ENCODE data around the gene GPM6B.

Gene GPM6B

GRCh38 chrX:13825178-13825762 lies 8.4 kb upstream of the GPM6B start:
- H3K4me3 ChIP-seq (ENCODE audit: low read depth, low read length) = no peak overlapping the region

- no peak overlapping the region for H3K4me3 ChIP-seq (ENCODE audit: low read depth, low read length)
Observed at GRCh38 chrX:13824746-13825145, 7.9 kb upstream of the GPM6B start.

- H3K4me3 ChIP-seq (ENCODE audit: low read depth, low read length) = no peak overlapping the region
Observed at GRCh38 chrX:13821738-13822137, 4.8 kb upstream of the GPM6B start.

GRCh38 chrX:13816176-13816575 lies 717 bp downstream of the GPM6B start:
- no peak overlapping the region for H3K4me3 ChIP-seq (ENCODE audit: low read depth, low read length)

- no peak overlapping the region for H3K4me3 ChIP-seq (ENCODE audit: low read depth, low read length)
Observed at GRCh38 chrX:13815664-13816063, 1.2 kb downstream of the GPM6B start.

- H3K4me3 ChIP-seq (ENCODE audit: low read depth, low read length) = no peak overlapping the region
Observed at GRCh38 chrX:13808865-13809264, 8.0 kb downstream of the GPM6B start.

- H3K4me3 ChIP-seq (ENCODE audit: low read depth, low read length) = no peak overlapping the region
Observed at GRCh38 chrX:13808293-13808692, 8.6 kb downstream of the GPM6B start.

GRCh38 chrX:13805241-13805640 lies 11.7 kb downstream of the GPM6B start:
- H3K4me3 ChIP-seq (ENCODE audit: low read depth, low read length) = no peak overlapping the region

GRCh38 chrX:13803116-13803515 lies 13.8 kb downstream of the GPM6B start:
- H3K4me3 ChIP-seq (ENCODE audit: low read depth, low read length) = no peak overlapping the region

GRCh38 chrX:13798184-13798583 lies 18.7 kb downstream of the GPM6B start:
- no peak overlapping the region for H3K4me3 ChIP-seq (ENCODE audit: low read depth, low read length)

GRCh38 chrX:13797512-13797911 lies 19.4 kb downstream of the GPM6B start:
- no peak overlapping the region for H3K4me3 ChIP-seq (ENCODE audit: low read depth, low read length)

GRCh38 chrX:13794417-13794816 lies 22.5 kb downstream of the GPM6B start:
- no peak overlapping the region for H3K4me3 ChIP-seq (ENCODE audit: low read depth, low read length)

GRCh38 chrX:13793897-13794296 lies 23.0 kb downstream of the GPM6B start:
- H3K4me3 ChIP-seq (ENCODE audit: low read depth, low read length) = no peak overlapping the region

GRCh38 chrX:13791559-13791958 lies 25.3 kb downstream of the GPM6B start:
- no peak overlapping the region for H3K4me3 ChIP-seq (ENCODE audit: low read depth, low read length)

- no peak overlapping the region for H3K4me3 ChIP-seq (ENCODE audit: low read depth, low read length)
Observed at GRCh38 chrX:13791145-13791544, 25.7 kb downstream of the GPM6B start.

GRCh38 chrX:13790206-13791131 lies 26.4 kb downstream of the GPM6B start:
- H3K4me3 ChIP-seq (ENCODE audit: low read depth, low read length) = no peak overlapping the region

- no peak overlapping the region for H3K4me3 ChIP-seq (ENCODE audit: low read depth, low read length)
Observed at GRCh38 chrX:13786048-13786447, 30.8 kb downstream of the GPM6B start.

GRCh38 chrX:13780868-13781427 lies 35.9 kb downstream of the GPM6B start:
- no peak overlapping the region for H3K4me3 ChIP-seq (ENCODE audit: low read depth, low read length)

GRCh38 chrX:13778916-13779315 lies 38.0 kb downstream of the GPM6B start:
- no peak overlapping the region for H3K4me3 ChIP-seq (ENCODE audit: low read depth, low read length)

GRCh38 chrX:13776387-13776786 lies 40.5 kb downstream of the GPM6B start:
- H3K4me3 ChIP-seq (ENCODE audit: low read depth, low read length) = no peak overlapping the region

- no peak overlapping the region for H3K4me3 ChIP-seq (ENCODE audit: low read depth, low read length)
Observed at GRCh38 chrX:13775837-13776236, 41.1 kb downstream of the GPM6B start.

- no peak overlapping the region for H3K4me3 ChIP-seq (ENCODE audit: low read depth, low read length)
Observed at GRCh38 chrX:13774696-13775095, 42.2 kb downstream of the GPM6B start.

Measured in iPS-11a (cell line).